SK-N-SH (cell line): Measurements from ENCODE around the gene NUCB1. TPM values are rescaled to one million over a fixed set of nuclear protein-coding genes. Genes with fewer than 3 reads are reported as not detected.

Experiments used
- CTCF ChIA-PET: fragments of 300-600, 350-600 bp; formaldehyde crosslinking; extraction: SDS; loops from one replicate; lab custom pipeline; 2021; lab: Yijun Ruan, JAX
- POLR2A ChIA-PET: fragments of 350-600 bp; sonication (Branson Sonifier 250); formaldehyde crosslinking; extraction: SDS; loops from one replicate; lab custom pipeline; 2020; ENCODE audit warnings: antibody characterized with exemption, inconsistent platforms; lab: Yijun Ruan, JAX
- DNase-seq: peaks from one replicate; pipeline ENCODE4 v3.0.0; 2012
- H2AFZ ChIP-seq: fragments of 200-600 bp; sonication (generic); 2 replicates; pipeline ENCODE4 v1.8.1; 2016; ENCODE audit warnings: antibody characterized with exemption, mild to moderate bottlenecking, low read depth
- H3F3A ChIP-seq: fragments of 200-600 bp; sonication (generic); replicated peaks from 2 replicates; pipeline ENCODE3; 2016; ENCODE audit warnings: antibody characterized with exemption, mild to moderate bottlenecking; ENCODE audit not compliant: insufficient read depth
- H3K27ac ChIP-seq, 2 experiments: fragments of 200-500 bp in 1 of 2; fragments of 200-600 bp in 1 of 2; sonication (Bioruptor generic) in 1 of 2; sonication (generic), shearing (Covaris generic) in 1 of 2; 2 replicates each; pipeline versions ENCODE4 v1.5.1 to v1.6.1; 2014 to 2016; ENCODE audit warnings: low read depth in 2 of 2, inconsistent platforms in 1 of 2, low read length in 1 of 2, mild to moderate bottlenecking in 1 of 2, mixed read lengths in 1 of 2
- H3K27me3 ChIP-seq: fragments of 200-600 bp; sonication (generic), shearing (Covaris generic); 2 replicates; pipeline ENCODE4 v1.6.1; 2016; ENCODE audit warnings: mixed run types; ENCODE audit not compliant: insufficient read depth
- H3K36me3 ChIP-seq, 2 experiments: fragments of 200-500 bp in 1 of 2; fragments of 200-600 bp in 1 of 2; sonication (Bioruptor generic) in 1 of 2; sonication (generic) in 1 of 2; replicated peaks in 1 of 2; 2 replicates each; pipeline versions ENCODE3 to v1.5.1; 2014 to 2016; ENCODE audit warnings: low read length in 1 of 2, mild to moderate bottlenecking in 1 of 2; ENCODE audit not compliant: insufficient read depth in 2 of 2, control insufficient read depth in 1 of 2
- H3K4me1 ChIP-seq, 2 experiments: fragments of 200-500 bp in 1 of 2; fragments of 200-600 bp in 1 of 2; sonication (Bioruptor generic) in 1 of 2; sonication (generic), shearing (Covaris generic) in 1 of 2; 2 replicates each; pipeline versions ENCODE4 v1.5.1 to v1.6.1; 2014 to 2016; ENCODE audit warnings: low read depth in 1 of 2, low read length in 1 of 2, mixed run types in 1 of 2; ENCODE audit not compliant: insufficient read depth in 2 of 2, control insufficient read depth in 1 of 2
- H3K4me2 ChIP-seq: fragments of 200-600 bp; sonication (generic), shearing (Covaris generic); 2 replicates; pipeline ENCODE4 v1.6.1; 2017; ENCODE audit warnings: mixed run types
- H3K4me3 ChIP-seq, 2 experiments: fragments of 200-500 bp in 1 of 2; fragments of 200-600 bp in 1 of 2; sonication (Bioruptor generic) in 1 of 2; sonication (generic), shearing (Covaris generic) in 1 of 2; 2 replicates each; pipeline versions ENCODE4 v1.5.1 to v1.8.1; 2014 to 2016; ENCODE audit warnings: low read depth in 2 of 2, inconsistent platforms in 1 of 2, low read length in 1 of 2, mild to moderate bottlenecking in 1 of 2, mixed read lengths in 1 of 2, moderate library complexity in 1 of 2
- H3K79me2 ChIP-seq: fragments of 200-600 bp; sonication (generic); 2 replicates; pipeline ENCODE4 v1.8.1; 2017; ENCODE audit warnings: mild to moderate bottlenecking; ENCODE audit not compliant: insufficient read depth
- H3K9ac ChIP-seq: fragments of 200-600 bp; sonication (generic); 2 replicates; pipeline ENCODE4 v1.6.1; 2017; ENCODE audit warnings: mixed run types
- H3K9me2 ChIP-seq: fragments of 200-600 bp; sonication (generic); 2 replicates; pipeline ENCODE4 v1.6.1; 2017; ENCODE audit warnings: mixed run types
- H3K9me3 ChIP-seq: fragments of 200-600 bp; sonication (generic); 2 replicates; pipeline ENCODE4 v1.6.1; 2017; ENCODE audit warnings: mixed run types, mild to moderate bottlenecking, moderate library complexity
- H4K20me1 ChIP-seq: fragments of 200-600 bp; sonication (generic); 2 replicates; pipeline ENCODE4 v1.6.1; 2017; ENCODE audit warnings: mild to moderate bottlenecking, mixed run types; ENCODE audit not compliant: insufficient read depth
- CHD2 ChIP-seq: fragments of 150-350 bp; IDR thresholded peaks from 2 replicates; pipeline ENCODE4 v1.6.1; 2018; ENCODE audit warnings: low read length; ENCODE audit not compliant: partially characterized antibody
- EP300 ChIP-seq, 2 experiments: IDR thresholded peaks; 2 replicates each; pipeline versions ENCODE4 v1.4.0 to v1.6.1; 2012; ENCODE audit warnings: borderline replicate concordance in 1 of 2, low read depth in 1 of 2, low read length in 1 of 2
- EZH2phosphoT487 ChIP-seq: fragments of 200-600 bp; sonication (generic); IDR thresholded peaks from 2 replicates; pipeline ENCODE4 v1.6.1; 2017; ENCODE audit warnings: low read depth, mixed run types, mild to moderate bottlenecking, antibody characterized with exemption, moderate library complexity, borderline replicate concordance
- FOSL2 ChIP-seq: IDR thresholded peaks from 2 replicates; pipeline ENCODE4 v1.4.0; 2012; ENCODE audit warnings: low read depth, mild to moderate bottlenecking, moderate library complexity, borderline replicate concordance
- FOXM1 ChIP-seq: IDR thresholded peaks from 2 replicates; pipeline ENCODE4 v1.4.0; 2012; ENCODE audit warnings: low read depth, mild to moderate bottlenecking
- GATA2 ChIP-seq: sonication (generic); formaldehyde crosslinking; IDR thresholded peaks from 2 replicates; pipeline ENCODE4 v1.5.0; 2020; ENCODE audit warnings: mild to moderate bottlenecking, missing genetic modification reagents
- JUND ChIP-seq: IDR thresholded peaks from 2 replicates; pipeline ENCODE4 v1.4.0; 2012
- NFIC ChIP-seq: IDR thresholded peaks from 2 replicates; pipeline ENCODE4 v1.4.0; 2012; ENCODE audit warnings: borderline replicate concordance
- NRF1 ChIP-seq: IDR thresholded peaks from 2 replicates; pipeline ENCODE4 v1.6.1; 2012; ENCODE audit warnings: low read depth, mild to moderate bottlenecking, low read length
- RCOR1 ChIP-seq: fragments of 150-350 bp; IDR thresholded peaks from 2 replicates; pipeline ENCODE4 v1.6.1; 2017; ENCODE audit warnings: antibody characterized with exemption, low read length
- SIN3A ChIP-seq: IDR thresholded peaks from 2 replicates; pipeline ENCODE4 v1.6.1; 2012; ENCODE audit warnings: low read depth, mild to moderate bottlenecking, low read length, moderate library complexity, borderline replicate concordance
- SMC3 ChIP-seq: IDR thresholded peaks from 2 replicates; pipeline ENCODE4 v1.6.1; 2012; ENCODE audit warnings: low read depth, low read length, improper control_type of control experiment
- TCF12 ChIP-seq: IDR thresholded peaks from 2 replicates; pipeline ENCODE4 v1.4.0; 2012
- TEAD4 ChIP-seq: IDR thresholded peaks from 2 replicates; pipeline ENCODE4 v1.4.0; 2012; ENCODE audit warnings: mild to moderate bottlenecking, borderline replicate concordance; ENCODE audit not compliant: insufficient read depth
- WGBS: methylation state at CpG from one replicate; pipeline ENCODE4 v1.1.6; 2017; ENCODE audit warnings: low lambda C conversion rate; 5-methylcytosine and 5-hydroxymethylcytosine counted together
- polyA plus RNA-seq, 3 experiments: library from polyadenylated mRNA; depleted of rRNA; stranded (reverse); fragments of >200 nt; gene quantifications; 2 replicates each; pipeline ENCODE4 v1.2.3, GENCODE V29; 2012
- TF ChIP-seq, protein P1 (sequence below): IDR thresholded peaks from 2 replicates; pipeline ENCODE4 v1.4.0; 2012; ENCODE audit warnings: low read depth
- TF ChIP-seq, protein P2 (sequence below): fragments of 150-350 bp; IDR thresholded peaks from 2 replicates; pipeline ENCODE4 v1.6.1; 2016; ENCODE audit warnings: mild to moderate bottlenecking, low read depth, low read length
- TF ChIP-seq, protein P3 (sequence below): IDR thresholded peaks from 2 replicates; pipeline ENCODE4 v1.4.0; 2012; ENCODE audit warnings: low read depth, borderline replicate concordance
- TF ChIP-seq, protein P4 (sequence below): IDR thresholded peaks from 2 replicates; pipeline ENCODE4; 2012
- TF ChIP-seq, protein P5 (sequence below): fragments of 150-350 bp; IDR thresholded peaks from 2 replicates; pipeline ENCODE4 v1.6.1; 2017; ENCODE audit warnings: antibody characterized with exemption, low read length, low read depth, borderline replicate concordance

The NUCB1 gene
- polyA plus RNA-seq, 1 of the 3 experiments (the other 2 are of a cell fraction) = 397 TPM

DNA sequence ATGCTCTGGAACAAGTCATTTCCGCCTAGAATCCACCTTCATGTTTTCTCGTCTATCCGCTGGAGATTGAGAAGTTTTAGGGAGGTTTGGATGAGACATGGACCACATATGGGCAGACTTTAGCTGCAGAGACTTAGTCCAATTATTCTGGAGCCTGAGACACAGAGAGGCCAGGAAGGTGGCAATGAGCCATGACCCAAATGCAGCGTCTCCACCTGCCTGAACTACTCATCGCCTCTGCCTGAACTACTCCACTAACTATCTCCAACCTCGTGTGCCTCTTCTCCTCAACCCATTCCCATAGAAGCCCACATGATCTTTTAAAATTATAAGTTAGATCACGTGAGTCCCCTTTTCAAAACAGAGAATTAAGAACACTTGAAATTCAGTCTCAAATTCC lies 37.3 kb upstream of the NUCB1 start:
- Histone ChIP-seq H2AFZ (no peak overlapping the region), H3K36me3 (no peaks in the 10 kb centered on the region), H3K4me1 (peaks cover 0 to 13% of the 10 kb centered on the region in 2 experiments; a peak in 1 of 4 replicates), H3K9me2 (no peaks in the 10 kb centered on the region), H3K4me3 (no peak overlapping the region), H3K9ac (no peak overlapping the region), H3K27me3 (no peaks in the 10 kb centered on the region), H3K27ac (no peak overlapping the region), H4K20me1 (no peaks in the 10 kb centered on the region), H3K9me3 (no peaks in the 10 kb centered on the region), H3F3A (no peaks in the 10 kb centered on the region), H3K79me2 (no peaks in the 10 kb centered on the region), H3K4me2 (no peak overlapping the region)
- no peak for DNase-seq
- POLR2A ChIA-PET = no interaction called here
- WGBS = 89% methylated on average over 7 of the region's 7 CpGs
- TF ChIP-seq, protein P1, sequence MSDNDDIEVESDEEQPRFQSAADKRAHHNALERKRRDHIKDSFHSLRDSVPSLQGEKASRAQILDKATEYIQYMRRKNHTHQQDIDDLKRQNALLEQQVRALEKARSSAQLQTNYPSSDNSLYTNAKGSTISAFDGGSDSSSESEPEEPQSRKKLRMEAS = no peak
- TF ChIP-seq RCOR1 = no peak
- no peak for TF ChIP-seq NRF1
- TF ChIP-seq, protein P2, sequence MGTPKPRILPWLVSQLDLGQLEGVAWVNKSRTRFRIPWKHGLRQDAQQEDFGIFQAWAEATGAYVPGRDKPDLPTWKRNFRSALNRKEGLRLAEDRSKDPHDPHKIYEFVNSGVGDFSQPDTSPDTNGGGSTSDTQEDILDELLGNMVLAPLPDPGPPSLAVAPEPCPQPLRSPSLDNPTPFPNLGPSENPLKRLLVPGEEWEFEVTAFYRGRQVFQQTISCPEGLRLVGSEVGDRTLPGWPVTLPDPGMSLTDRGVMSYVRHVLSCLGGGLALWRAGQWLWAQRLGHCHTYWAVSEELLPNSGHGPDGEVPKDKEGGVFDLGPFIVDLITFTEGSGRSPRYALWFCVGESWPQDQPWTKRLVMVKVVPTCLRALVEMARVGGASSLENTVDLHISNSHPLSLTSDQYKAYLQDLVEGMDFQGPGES = no peak
- TF ChIP-seq, protein P3, sequence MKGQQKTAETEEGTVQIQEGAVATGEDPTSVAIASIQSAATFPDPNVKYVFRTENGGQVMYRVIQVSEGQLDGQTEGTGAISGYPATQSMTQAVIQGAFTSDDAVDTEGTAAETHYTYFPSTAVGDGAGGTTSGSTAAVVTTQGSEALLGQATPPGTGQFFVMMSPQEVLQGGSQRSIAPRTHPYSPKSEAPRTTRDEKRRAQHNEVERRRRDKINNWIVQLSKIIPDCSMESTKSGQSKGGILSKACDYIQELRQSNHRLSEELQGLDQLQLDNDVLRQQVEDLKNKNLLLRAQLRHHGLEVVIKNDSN = no peak
- TF ChIP-seq GATA2 (CRISPR knock-in tag) = no peak
- TF ChIP-seq, protein P4, sequence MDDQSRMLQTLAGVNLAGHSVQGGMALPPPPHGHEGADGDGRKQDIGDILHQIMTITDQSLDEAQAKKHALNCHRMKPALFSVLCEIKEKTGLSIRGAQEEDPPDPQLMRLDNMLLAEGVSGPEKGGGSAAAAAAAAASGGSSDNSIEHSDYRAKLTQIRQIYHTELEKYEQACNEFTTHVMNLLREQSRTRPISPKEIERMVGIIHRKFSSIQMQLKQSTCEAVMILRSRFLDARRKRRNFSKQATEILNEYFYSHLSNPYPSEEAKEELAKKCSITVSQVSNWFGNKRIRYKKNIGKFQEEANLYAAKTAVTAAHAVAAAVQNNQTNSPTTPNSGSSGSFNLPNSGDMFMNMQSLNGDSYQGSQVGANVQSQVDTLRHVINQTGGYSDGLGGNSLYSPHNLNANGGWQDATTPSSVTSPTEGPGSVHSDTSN = no peak
- no peak for TF ChIP-seq EP300 (IDR thresholded peaks at IDR 0.05; ENCODE audit: borderline replicate concordance in 1 of 2, low read depth in 1 of 2, low read length in 1 of 2)
- TF ChIP-seq EZH2phosphoT487 = no peak
- TF ChIP-seq TEAD4 = no peak
- no peak for TF ChIP-seq CHD2
- no peak for TF ChIP-seq NFIC
- TF ChIP-seq FOSL2 = no peak
- no peak for TF ChIP-seq SMC3
- TF ChIP-seq TCF12 = no peak
- TF ChIP-seq, protein P5, sequence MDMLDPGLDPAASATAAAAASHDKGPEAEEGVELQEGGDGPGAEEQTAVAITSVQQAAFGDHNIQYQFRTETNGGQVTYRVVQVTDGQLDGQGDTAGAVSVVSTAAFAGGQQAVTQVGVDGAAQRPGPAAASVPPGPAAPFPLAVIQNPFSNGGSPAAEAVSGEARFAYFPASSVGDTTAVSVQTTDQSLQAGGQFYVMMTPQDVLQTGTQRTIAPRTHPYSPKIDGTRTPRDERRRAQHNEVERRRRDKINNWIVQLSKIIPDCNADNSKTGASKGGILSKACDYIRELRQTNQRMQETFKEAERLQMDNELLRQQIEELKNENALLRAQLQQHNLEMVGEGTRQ = no peak
- TF ChIP-seq FOXM1 = no peak
- TF ChIP-seq JUND = no peak
- TF ChIP-seq SIN3A = no peak
- CTCF ChIA-PET = interaction anchor here (1.8 kb wide), 1 partner anchor 108 kb away, joined by 7 read pairs; no protein-coding TSS in a partner anchor
